Cardiac muscle cell (in vitro differentiated cells and primary cell): ENCODE data around the gene SPON1. TPM values are rescaled to one million over a fixed set of nuclear protein-coding genes. Genes with fewer than 3 reads are reported as not detected.

ENCODE experiments used
- DNase-seq, 2 donors: peaks; one replicate each; pipeline versions ENCODE4 v3.0.0 to v3.0.0-alpha.2; 2010 to 2017; ENCODE audit warnings: low read depth in 1 of 2, low spot score in 1 of 2
- H3K27ac ChIP-seq: fragments of 200-600 bp; sonication (generic); 2 replicates; pipeline ENCODE4 v1.5.1; 2016
- H3K27me3 ChIP-seq: fragments of 200-600 bp; sonication (generic); 2 replicates; pipeline ENCODE4 v1.6.0; 2016; ENCODE audit warnings: control low read depth
- H3K36me3 ChIP-seq: fragments of 200-600 bp; sonication (generic); 2 replicates; pipeline ENCODE4 v1.5.1; 2016; ENCODE audit warnings: control low read depth
- H3K4me1 ChIP-seq: fragments of 200-600 bp; sonication (generic); 2 replicates; pipeline ENCODE4 v1.8.1; 2017; ENCODE audit warnings: low read depth, mild to moderate bottlenecking, mixed run types
- H3K4me3 ChIP-seq: fragments of 200-600 bp; sonication (generic); 2 replicates; pipeline ENCODE4 v1.5.1; 2016; ENCODE audit warnings: mild to moderate bottlenecking
- H3K9me3 ChIP-seq: fragments of 200-600 bp; sonication (generic); 2 replicates; pipeline ENCODE4 v1.5.1; 2017; ENCODE audit warnings: low read depth, mild to moderate bottlenecking, control low read depth
- polyA plus RNA-seq: library from polyadenylated mRNA; unstranded; fragments of >200 nt; fragmentation: Nextera tagmentation; extraction: Ambion mirVana; gene quantifications from 2 replicates; pipeline ENCODE4 v1.2.1, GENCODE V29; 2016
- total RNA-seq: library from RNA; depleted of rRNA; stranded (reverse); fragments of >200 nt; gene quantifications from 2 replicates; pipeline ENCODE4 v1.2.3, GENCODE V29; 2016
- TF ChIP-seq, protein P1 (sequence below): IDR thresholded peaks from 2 replicates; pipeline ENCODE4 v1.5.1; 2012; ENCODE audit warnings: low read depth, mild to moderate bottlenecking, low read length

Gene SPON1
- total and polyA plus RNA-seq, 2 experiments from 2014 or later: 13.3 to 22.0 TPM

DNA sequence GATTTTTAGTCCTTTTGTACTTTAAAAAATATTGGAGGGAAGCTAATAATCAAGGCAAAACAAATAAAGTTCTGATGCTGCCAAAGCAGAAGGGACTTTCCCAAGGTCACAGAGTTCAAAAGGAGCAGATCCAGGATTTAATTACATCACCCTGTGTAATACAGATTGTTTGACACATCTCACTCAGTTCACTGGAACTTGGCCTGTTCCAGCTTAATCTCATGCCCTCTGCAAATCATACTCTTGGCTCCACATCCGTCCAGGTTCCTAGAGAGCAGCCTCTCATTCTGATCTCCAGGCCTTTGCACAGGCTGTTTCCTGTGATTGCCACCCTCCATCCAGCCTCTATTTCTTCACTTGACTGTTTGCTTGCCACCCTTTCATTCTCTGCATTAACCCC, 151.7 kb downstream of the SPON1 start:
- Histone ChIP-seq H3K9me3 (no peaks in the 10 kb centered on the region), H3K36me3 (no peaks in the 10 kb centered on the region), H3K4me3 (no peak overlapping the region), H3K27me3 (no peaks in the 10 kb centered on the region), H3K27ac (peak overlapping the region; percentile 82), H3K4me1 (peaks cover 22% of the 10 kb centered on the region)
- TF ChIP-seq, protein P1, sequence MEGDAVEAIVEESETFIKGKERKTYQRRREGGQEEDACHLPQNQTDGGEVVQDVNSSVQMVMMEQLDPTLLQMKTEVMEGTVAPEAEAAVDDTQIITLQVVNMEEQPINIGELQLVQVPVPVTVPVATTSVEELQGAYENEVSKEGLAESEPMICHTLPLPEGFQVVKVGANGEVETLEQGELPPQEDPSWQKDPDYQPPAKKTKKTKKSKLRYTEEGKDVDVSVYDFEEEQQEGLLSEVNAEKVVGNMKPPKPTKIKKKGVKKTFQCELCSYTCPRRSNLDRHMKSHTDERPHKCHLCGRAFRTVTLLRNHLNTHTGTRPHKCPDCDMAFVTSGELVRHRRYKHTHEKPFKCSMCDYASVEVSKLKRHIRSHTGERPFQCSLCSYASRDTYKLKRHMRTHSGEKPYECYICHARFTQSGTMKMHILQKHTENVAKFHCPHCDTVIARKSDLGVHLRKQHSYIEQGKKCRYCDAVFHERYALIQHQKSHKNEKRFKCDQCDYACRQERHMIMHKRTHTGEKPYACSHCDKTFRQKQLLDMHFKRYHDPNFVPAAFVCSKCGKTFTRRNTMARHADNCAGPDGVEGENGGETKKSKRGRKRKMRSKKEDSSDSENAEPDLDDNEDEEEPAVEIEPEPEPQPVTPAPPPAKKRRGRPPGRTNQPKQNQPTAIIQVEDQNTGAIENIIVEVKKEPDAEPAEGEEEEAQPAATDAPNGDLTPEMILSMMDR: no peak
- no peak for DNase-seq

DNA sequence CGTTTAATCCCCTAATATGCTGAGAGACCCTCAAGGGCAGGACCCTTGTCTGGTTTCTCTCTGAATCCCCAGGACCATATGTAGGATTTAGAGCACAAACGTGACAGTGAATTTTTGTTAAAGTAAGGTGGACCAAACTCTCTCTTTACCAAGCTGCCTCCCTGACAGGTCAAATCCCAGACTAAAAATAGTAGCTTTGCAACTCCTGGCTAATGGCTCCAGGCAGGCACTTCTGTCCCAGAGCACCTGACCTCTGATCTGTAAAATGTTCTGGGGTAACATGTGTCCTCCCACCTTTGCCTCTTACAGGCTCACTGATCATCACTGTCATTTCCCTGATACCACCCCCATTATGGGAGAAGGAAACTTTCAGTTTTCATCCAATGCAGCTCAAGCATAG, 152.3 kb downstream of the SPON1 start:
- Histone ChIP-seq H3K4me1 (peaks cover 22% of the 10 kb centered on the region), H3K4me3 (no peak overlapping the region), H3K27ac (peak overlapping the region; percentile 82), H3K27me3 (no peaks in the 10 kb centered on the region), H3K36me3 (no peaks in the 10 kb centered on the region), H3K9me3 (no peaks in the 10 kb centered on the region)
- TF ChIP-seq, protein P1: no peak
- peak in 1 of 2 donors; percentile 34 for DNase-seq

DNA sequence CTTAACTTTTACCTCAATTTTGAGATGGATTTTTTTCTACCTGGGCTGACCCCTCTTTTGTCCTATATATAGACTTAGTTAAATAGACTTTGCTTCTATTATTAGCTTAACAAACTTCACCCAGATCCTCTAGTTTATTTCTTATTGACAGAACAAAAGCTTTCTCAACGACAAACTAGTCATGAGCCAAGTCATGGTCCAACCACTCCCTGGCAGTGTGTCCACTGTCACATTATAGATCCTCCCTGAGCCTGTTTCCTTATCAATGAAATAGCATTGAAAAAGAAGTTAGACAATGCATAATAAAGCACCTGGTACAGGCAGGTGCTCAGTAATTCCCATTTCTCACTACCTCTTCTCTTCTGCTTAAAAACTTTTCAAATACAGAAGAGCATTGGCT, 155.1 kb downstream of the SPON1 start:
- DNase-seq: no peak
- H3K9me3 ChIP-seq: no peaks in the 10 kb centered on the region
- H3K27me3 ChIP-seq: no peaks in the 10 kb centered on the region
- H3K4me3 ChIP-seq: no peak overlapping the region
- H3K27ac ChIP-seq: no peak overlapping the region
- TF ChIP-seq, protein P1: no peak
- peaks cover 22% of the 10 kb centered on the region for H3K4me1 ChIP-seq
- no peaks in the 10 kb centered on the region for H3K36me3 ChIP-seq

DNA sequence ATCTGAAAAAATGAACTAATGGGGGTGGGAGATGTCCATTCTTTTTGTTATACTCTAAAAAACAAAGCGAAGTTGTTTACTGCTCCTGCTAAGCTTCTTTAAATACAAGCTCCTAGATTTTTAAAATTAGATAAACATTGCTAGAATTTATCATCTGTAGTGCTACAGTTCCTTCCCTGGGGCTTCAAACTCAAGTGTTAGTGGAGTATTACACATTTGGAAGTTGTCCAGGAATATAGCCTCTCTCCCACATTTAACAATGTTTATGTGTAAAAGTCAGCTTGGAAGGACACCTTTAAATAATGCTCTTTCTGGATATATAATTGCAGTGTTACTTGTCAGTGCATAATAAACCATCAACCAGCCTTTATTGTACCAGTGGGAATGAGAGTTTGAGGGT, 155.5 kb downstream of the SPON1 start:
- Histone ChIP-seq H3K4me1 (peaks cover 22% of the 10 kb centered on the region), H3K36me3 (no peaks in the 10 kb centered on the region), H3K27me3 (no peaks in the 10 kb centered on the region), H3K9me3 (no peaks in the 10 kb centered on the region), H3K27ac (no peak overlapping the region), H3K4me3 (no peak overlapping the region)
- no peak for DNase-seq
- TF ChIP-seq, protein P1: no peak

DNA sequence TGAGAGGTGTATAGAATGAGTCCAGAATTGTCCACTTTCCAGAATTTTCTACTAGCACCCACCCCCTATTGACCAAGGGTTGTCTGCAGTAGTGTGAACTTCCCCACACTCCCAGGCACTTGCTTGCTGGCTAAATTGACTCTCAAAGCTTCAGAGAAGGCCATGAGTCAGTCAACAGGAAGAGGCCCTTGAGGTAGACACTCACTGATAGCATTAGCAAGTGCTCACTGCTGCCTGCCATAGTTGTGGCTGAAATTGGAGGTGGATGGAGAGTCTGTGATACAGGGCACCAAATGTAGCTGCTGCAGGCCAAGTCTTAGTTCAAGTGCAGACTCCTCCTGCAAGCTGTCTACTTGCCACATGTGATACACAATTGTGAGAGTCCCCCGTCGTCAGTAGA, 156.8 kb downstream of the SPON1 start:
- TF ChIP-seq, protein P1: no peak
- Histone ChIP-seq H3K27me3 (no peaks in the 10 kb centered on the region), H3K9me3 (no peaks in the 10 kb centered on the region), H3K4me3 (no peak overlapping the region), H3K36me3 (no peaks in the 10 kb centered on the region), H3K4me1 (peaks cover 25% of the 10 kb centered on the region), H3K27ac (no peak overlapping the region)
- DNase-seq: peak in 1 of 2 donors; percentile 9

DNA sequence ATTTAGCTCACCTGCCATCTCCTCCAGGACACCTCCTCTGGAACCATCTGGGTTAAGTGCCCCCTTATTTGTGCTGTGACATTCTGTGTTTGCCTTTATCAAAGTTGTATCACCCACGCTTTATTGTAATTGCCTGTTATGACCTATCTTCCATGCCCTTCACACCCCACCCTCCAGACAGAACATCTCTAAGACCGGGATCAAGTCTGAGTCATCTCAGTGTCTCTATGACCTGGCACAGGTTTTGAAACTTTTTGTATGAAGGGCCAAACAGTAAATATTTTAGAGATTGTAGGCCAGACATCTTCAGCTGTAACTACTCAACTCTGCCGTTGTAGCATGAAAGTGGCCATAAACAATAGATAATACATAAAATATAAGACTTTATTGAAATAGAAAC, 161.8 kb downstream of the SPON1 start:
- TF ChIP-seq, protein P1: no peak
- no peak for DNase-seq
- Histone ChIP-seq H3K4me3 (no peak overlapping the region), H3K36me3 (no peaks in the 10 kb centered on the region), H3K9me3 (no peaks in the 10 kb centered on the region), H3K27me3 (no peaks in the 10 kb centered on the region), H3K4me1 (peaks cover 5% of the 10 kb centered on the region), H3K27ac (no peak overlapping the region)
